Suprapubic skin (tissue), 4 donors: ENCODE measurements around the gene PLEKHG4. TPM values are rescaled to one million over a fixed set of nuclear protein-coding genes. Genes with fewer than 3 reads are reported as not detected.

Source experiments
- DNase-seq, 2 donors: peaks; one replicate each; pipeline ENCODE4 v3.0.0-alpha.2; 2019; ENCODE audit warnings: low spot score in 2 of 2
- H3K27ac ChIP-seq: fragments of 200-600 bp; sonication (generic); one replicate; pipeline ENCODE4 v1.5.1; 2019
- H3K27me3 ChIP-seq: fragments of 200-600 bp; sonication (generic); one replicate; pipeline ENCODE4 v1.5.1; 2019
- H3K36me3 ChIP-seq: fragments of 200-600 bp; sonication (generic); one replicate; pipeline ENCODE4 v1.5.1; 2019
- H3K4me1 ChIP-seq: fragments of 200-600 bp; sonication (generic); one replicate; pipeline ENCODE4 v1.5.1; 2019
- H3K4me3 ChIP-seq: fragments of 200-600 bp; sonication (generic); one replicate; pipeline ENCODE4 v1.5.1; 2019; ENCODE audit warnings: mild to moderate bottlenecking
- H3K9me3 ChIP-seq: fragments of 200-600 bp; sonication (generic); one replicate; pipeline ENCODE4 v1.5.1; 2019
- CTCF ChIP-seq, 2 donors: fragments of 200-600 bp in 1 of 2; fragments of 450-650 bp in 1 of 2; sonication (generic) in 1 of 2; IDR thresholded peaks; one replicate each; pipeline ENCODE4 v1.5.1; 2016 to 2019; ENCODE audit warnings: antibody characterized with exemption in 2 of 2, mild to moderate bottlenecking in 1 of 2, moderate library complexity in 1 of 2
- EP300 ChIP-seq: sonication (generic); formaldehyde crosslinking; IDR thresholded peaks from one replicate; pipeline ENCODE4 v1.6.1; 2017; ENCODE audit warnings: antibody characterized with exemption
- POLR2A ChIP-seq, 2 donors: fragments of 450-650 bp; IDR thresholded peaks; one replicate each; pipeline ENCODE4 v1.6.1; 2017; ENCODE audit warnings: antibody characterized with exemption in 2 of 2, mild to moderate bottlenecking in 2 of 2, moderate library complexity in 2 of 2
- POLR2AphosphoS5 ChIP-seq, 3 donors: sonication (generic); formaldehyde crosslinking; IDR thresholded peaks; one replicate each; pipeline ENCODE4 v1.6.1; 2017; ENCODE audit warnings: antibody characterized with exemption in 3 of 3
- WGBS: methylation state at CpG from one replicate; pipeline ENCODE4 v1.1.5; 2018; 5-methylcytosine and 5-hydroxymethylcytosine counted together
- total RNA-seq, 4 donors: library from RNA; depleted of rRNA; stranded (reverse); fragments of >200 nt; gene quantifications; one replicate each; pipeline ENCODE4 v1.1.0, GENCODE V29; 2016

The PLEKHG4 gene
- total RNA-seq, 4 donors from 2014 or later, result 13.8 to 36.8 (median 26.9) TPM

- no peaks in the 10 kb centered on the region for H3K9me3 ChIP-seq
- no peak for DNase-seq
- H3K27ac ChIP-seq, result no peak overlapping the region
- TF ChIP-seq POLR2A (IDR thresholded peaks at IDR 0.05) (no peak), POLR2AphosphoS5 (IDR thresholded peaks at IDR 0.05) (no peak), CTCF (IDR thresholded peaks at IDR 0.05) (no peak), EP300 (no peak)
- no peaks in the 10 kb centered on the region for H3K36me3 ChIP-seq
- H3K4me3 ChIP-seq, result no peak overlapping the region
- H3K4me1 ChIP-seq, result no peaks in the 10 kb centered on the region
- H3K27me3 ChIP-seq, result no peaks in the 10 kb centered on the region
- WGBS, result 82% methylated on average over 9 of the region's 9 CpGs
Observed at GRCh38 chr16:67264277-67264676, 15.1 kb upstream of the PLEKHG4 start.

- Histone ChIP-seq H3K9me3 (no peaks in the 10 kb centered on the region), H3K27me3 (no peaks in the 10 kb centered on the region), H3K36me3 (no peaks in the 10 kb centered on the region), H3K4me1 (no peaks in the 10 kb centered on the region), H3K27ac (no peak overlapping the region), H3K4me3 (no peak overlapping the region)
- WGBS, result 75% methylated on average over 5 of the region's 5 CpGs
- no peak for TF ChIP-seq CTCF (IDR thresholded peaks at IDR 0.05)
- TF ChIP-seq EP300, result no peak
- no peak for DNase-seq
Observed at GRCh38 chr16:67264866-67265265, 14.5 kb upstream of the PLEKHG4 start.

GRCh38 chr16:67265834-67266233, 13.5 kb upstream of the PLEKHG4 start:
- H3K27ac ChIP-seq, result no peak overlapping the region
- no peaks in the 10 kb centered on the region for H3K9me3 ChIP-seq
- DNase-seq, result no peak
- H3K4me3 ChIP-seq, result no peak overlapping the region
- no peaks in the 10 kb centered on the region for H3K36me3 ChIP-seq
- WGBS, result 54% methylated on average over 7 of the region's 8 CpGs
- no peaks in the 10 kb centered on the region for H3K27me3 ChIP-seq
- H3K4me1 ChIP-seq, result no peaks in the 10 kb centered on the region
- TF ChIP-seq CTCF (IDR thresholded peaks at IDR 0.05) (no peak), POLR2A (IDR thresholded peaks at IDR 0.05) (no peak), EP300 (no peak), POLR2AphosphoS5 (IDR thresholded peaks at IDR 0.05) (no peak)

GRCh38 chr16:67268136-67268579, 11.2 kb upstream of the PLEKHG4 start:
- WGBS, result 53% methylated on average over 5 of the region's 5 CpGs
- TF ChIP-seq EP300, result no peak
- no peak for TF ChIP-seq CTCF (IDR thresholded peaks at IDR 0.05)
- no peak for TF ChIP-seq POLR2A (IDR thresholded peaks at IDR 0.05)
- no peak for TF ChIP-seq POLR2AphosphoS5 (IDR thresholded peaks at IDR 0.05)
- no peak for DNase-seq
- Histone ChIP-seq H3K4me1 (no peaks in the 10 kb centered on the region), H3K4me3 (no peak overlapping the region), H3K27me3 (no peaks in the 10 kb centered on the region), H3K27ac (no peak overlapping the region), H3K36me3 (no peaks in the 10 kb centered on the region), H3K9me3 (no peaks in the 10 kb centered on the region)

- no peaks in the 10 kb centered on the region for H3K9me3 ChIP-seq
- no peaks in the 10 kb centered on the region for H3K36me3 ChIP-seq
- TF ChIP-seq CTCF (IDR thresholded peaks at IDR 0.05), result no peak
- TF ChIP-seq EP300, result no peak
- TF ChIP-seq POLR2A (IDR thresholded peaks at IDR 0.05), result no peak
- TF ChIP-seq POLR2AphosphoS5 (IDR thresholded peaks at IDR 0.05), result no peak
- H3K4me3 ChIP-seq, result no peak overlapping the region
- DNase-seq, result no peak
- H3K4me1 ChIP-seq, result no peaks in the 10 kb centered on the region
- WGBS, result 41% methylated on average over 5 of the region's 5 CpGs
- no peaks in the 10 kb centered on the region for H3K27me3 ChIP-seq
- no peak overlapping the region for H3K27ac ChIP-seq
Observed at GRCh38 chr16:67269766-67270165, 9.6 kb upstream of the PLEKHG4 start.
